GM19043 (cell line): Measurements from ENCODE around the gene CACTIN.

Experiments used
- ATAC-seq: cut with Tn5 transposase; IDR thresholded peaks from one replicate; pipeline ENCODE4 v1.9.1; 2021; ENCODE audit warnings: low read depth; ENCODE audit not compliant: unreplicated experiment

Gene CACTIN

DNA sequence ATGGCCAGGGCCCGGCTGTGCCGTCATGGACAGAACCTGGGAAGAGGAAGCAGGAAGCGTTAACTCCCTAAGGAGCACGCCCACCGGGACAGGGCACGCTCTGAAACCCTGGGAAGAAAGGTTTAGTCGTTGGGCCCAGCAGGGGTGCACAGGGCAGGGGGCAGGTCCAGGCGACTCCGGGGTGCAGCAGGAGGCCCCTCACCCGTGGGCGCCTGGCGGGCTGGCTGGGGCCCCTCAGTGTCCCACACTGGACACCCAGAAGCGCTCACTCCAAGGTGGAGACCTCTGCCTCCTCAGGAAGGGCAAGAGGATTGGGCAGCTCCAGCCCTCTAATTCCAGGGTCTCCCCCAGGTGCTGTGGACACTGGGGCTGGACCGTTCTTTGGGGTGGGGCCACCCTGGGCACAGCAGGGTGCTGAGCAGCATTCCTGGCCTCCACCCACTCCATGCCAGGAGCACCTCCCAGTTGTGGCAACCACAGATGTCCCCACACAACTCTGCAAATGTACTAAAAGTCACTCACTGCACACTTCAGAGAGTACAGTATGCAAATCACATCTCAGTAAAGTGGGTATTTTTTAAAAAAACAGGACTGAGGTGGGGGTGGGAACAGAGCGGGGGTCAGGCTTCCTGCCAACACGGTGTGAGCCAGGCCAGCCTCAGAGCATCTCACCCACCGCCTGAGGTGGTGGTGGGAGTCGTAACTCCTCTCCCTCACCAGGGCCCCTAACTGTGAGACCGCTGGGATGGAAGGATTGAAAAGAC, 38.5 kb upstream of the CACTIN start:
- no peak for ATAC-seq

DNA sequence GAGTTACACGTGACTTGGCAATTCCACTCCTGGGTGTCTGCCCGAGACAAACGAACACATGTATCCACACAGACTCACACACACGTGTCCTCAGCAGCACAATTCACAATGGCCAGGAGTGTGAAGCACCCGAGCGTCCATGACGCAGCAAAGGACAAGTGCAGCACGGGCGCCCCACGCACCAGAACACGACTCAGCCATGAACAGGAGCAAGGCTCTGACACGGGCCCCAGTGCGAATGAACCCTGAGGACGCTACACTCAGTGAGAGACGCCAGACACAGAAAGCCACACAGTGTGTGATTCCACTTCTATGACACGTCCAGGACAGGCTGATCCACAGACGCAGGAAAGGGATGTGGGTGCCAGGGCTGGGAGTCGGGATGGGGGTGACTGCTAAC, 37.2 kb upstream of the CACTIN start:
- no peak for ATAC-seq

DNA sequence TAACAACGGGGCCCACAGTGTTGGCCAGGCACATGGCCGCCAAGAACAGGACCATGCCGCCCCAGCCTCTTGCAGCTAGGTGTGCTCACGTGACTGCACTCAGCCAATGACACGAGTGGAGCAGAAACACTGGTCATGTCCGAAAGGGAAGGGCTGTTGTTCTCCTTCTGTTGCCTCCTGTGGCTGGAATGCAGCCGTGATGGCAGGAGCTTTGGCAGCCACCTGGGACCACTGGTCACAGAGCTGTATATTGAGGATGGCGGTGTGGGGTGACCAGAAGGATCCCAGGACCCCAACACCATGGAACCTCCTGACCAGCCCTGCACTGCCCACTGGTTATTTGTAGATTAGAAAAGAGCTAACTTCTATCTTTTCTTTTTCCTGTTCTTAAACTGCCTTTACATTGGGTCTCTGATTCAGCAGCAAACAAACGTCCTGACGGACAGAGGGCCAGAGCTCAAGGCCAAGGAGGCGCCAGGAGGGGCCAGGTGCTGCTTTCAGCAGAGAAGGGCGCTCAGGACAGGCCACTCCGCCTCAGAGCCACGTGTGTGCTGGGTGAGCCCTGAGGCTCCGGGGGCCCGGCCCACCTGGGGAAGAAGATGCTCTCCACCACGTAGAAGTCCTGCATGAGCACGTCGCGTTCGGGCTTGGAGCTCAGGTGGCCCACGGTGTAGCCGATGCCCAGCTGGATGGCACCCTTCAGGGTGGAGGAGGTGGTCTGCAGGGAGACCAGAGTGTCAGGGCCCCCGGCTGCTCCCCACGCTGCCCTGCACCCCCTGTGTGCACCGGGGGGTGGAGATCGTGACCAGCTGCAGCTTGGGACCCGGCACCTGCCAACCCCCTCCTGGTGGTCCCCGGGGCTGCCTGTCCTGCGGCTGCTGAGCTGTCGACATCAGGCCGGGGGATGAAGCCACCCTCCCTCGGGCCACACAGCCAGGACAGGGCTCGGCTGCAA, 35.0 kb upstream of the CACTIN start:
- no peak for ATAC-seq

GRCh38 chr19:3660493-3661219, 34.1 kb upstream of the CACTIN start:
- no peak for ATAC-seq

- no peak for ATAC-seq
These were observed 33.1 kb upstream of the CACTIN start for GRCh38 chr19:3659746-3660112.

GRCh38 chr19:3658870-3659745, 32.5 kb upstream of the CACTIN start:
- ATAC-seq: no peak

DNA sequence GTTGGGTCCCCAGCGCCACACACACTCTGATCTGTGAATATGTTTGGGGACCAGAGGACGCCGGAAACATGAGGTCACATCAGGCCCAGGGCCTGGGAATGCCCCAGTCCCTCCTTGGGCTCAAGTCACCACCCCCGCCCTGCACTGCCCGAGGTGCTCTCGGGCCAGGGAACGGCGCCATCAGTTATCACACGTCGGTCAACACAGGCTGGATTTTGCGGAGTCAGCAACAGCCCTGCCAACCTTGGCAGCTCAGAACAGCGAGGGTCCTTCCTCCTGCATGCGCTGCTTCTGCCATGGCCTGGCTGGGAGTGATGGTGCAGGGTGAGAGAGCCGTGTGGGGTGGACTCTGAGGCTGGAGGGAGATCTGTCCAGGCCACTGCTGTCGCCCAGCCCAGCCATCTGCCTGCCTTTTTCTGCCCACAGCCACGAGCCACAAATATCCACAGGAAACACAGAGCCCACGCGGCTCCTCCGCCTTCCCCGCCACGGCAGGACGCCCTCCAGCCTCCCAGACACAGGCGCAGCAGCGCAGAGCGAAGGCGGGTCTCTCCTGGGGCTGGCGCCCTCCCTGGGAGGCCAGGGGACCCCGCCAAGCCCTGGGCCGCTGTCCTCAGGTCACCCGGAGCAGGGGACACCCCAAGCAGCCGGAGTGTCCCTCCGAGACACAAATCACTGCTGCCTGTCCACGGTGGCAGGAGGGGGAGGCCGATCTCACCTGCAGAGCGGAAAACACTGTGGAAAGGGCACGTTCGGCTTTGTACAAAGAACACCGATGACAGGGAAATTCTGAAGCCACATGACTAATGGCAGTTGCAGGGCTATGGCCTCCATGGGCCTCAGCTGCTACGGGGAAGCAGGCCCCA, 31.6 kb upstream of the CACTIN start:
- no peak for ATAC-seq

- ATAC-seq: no peak
These were observed 30.8 kb upstream of the CACTIN start for GRCh38 chr19:3657395-3657769.

- no peak for ATAC-seq
These were observed 30.3 kb upstream of the CACTIN start for GRCh38 chr19:3656747-3657394.

DNA sequence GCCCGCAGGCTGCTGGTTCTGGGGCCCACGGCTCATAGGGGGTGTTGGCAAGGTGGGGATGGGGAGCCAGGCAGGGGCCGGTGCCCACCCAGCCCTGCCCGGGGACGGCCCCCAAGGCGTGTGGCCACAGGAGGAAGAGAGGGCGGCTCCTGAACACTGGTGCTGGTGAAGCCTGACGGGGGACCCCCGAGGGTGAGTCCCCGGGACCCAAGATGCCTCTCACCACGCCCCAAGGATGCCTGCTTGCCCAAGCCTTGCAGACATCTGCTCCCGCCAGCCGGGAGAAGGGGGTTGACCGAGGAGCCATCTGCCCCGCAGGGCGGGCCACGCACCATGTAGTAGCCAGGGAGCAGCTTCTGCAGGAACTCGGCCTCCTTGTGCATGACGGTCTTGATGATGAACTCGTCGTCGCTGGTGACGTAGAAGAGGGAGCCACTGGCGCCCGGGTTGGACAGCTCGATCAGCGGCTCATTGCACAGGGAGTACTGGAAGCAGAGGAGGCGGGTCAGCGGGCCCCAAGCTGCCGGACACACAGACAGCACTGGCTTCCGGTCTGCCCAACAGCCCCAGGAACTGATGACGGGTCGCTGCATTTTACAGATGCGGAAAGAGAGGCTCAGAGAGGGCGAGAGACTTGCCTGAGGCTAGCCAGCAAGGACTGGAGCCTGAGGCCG, 29.6 kb upstream of the CACTIN start:
- ATAC-seq: no peak

DNA sequence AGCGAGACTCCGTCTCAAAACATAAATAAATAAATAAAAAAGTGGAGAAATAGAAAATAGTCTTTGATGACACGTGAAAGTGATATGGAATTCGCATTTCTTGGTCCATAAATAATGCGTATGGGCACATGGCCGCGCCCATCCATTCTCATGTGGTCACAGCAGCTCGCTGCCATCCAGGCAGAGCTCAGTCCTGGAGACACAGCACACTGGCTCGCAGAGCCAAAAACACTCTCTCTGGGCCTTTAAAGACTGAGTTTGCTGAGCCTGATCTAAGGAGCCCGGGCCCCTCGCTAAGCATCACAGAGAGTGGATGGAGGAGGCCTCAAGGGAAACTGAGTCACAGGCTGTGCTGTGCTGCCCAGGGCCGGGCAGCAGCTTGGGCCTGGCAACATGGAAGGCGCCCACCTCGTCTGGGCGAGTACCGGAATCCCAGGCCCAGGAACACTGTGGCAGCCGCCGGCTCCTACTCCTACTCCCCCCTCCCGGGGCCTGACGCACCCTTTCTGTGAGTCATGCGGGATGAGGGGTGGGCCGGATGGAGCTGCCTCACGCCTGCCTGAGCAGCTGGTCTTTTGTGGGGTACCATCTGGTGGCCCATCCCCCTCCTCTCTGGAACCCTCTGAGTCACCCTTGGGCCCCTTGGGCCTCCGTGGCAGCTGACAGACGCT, 28.9 kb upstream of the CACTIN start:
- ATAC-seq: no peak

GRCh38 chr19:3653865-3654513, 27.4 kb upstream of the CACTIN start:
- ATAC-seq: no peak

- ATAC-seq: no peak
These were observed 26.6 kb upstream of the CACTIN start for GRCh38 chr19:3653081-3653795.

DNA sequence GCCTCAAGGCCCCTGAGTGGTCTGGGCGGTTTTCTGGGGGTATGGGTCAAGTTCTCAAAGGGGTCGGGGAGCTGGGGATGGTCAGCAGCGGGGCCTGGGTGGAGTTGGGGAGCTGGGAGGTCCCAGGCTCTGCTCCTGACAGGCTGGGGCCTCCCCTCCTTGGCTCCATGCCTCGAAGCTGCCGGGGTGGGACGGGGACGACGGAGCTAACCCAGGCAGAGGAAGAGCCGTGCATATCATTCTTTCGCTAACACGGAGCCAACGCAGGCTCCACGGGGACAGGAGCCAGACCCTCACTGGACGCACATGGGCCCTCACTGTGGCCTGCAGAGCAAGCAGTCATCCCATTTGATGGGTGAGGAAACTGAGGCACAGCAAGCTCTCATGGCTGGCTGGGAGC, 25.8 kb upstream of the CACTIN start:
- no peak for ATAC-seq

DNA sequence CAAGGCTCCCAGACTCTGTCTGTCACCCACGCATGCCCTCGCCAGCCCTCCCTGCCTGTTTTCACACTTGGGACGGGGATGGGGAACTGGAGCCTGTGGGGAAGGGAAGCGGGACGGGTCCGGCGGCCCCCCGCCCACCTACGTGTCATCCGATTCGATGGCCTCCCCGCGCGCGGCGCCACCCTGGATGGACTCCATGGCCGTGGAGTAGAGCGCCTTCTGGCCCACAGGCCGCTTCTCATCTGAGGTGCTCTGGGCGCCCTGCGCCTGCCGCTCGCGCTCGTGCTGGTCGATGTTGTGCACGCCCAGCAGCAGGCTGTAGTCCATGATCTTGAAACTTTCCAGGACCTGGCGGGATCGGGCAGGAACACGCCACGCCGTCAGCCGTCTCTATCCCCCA, 25.1 kb upstream of the CACTIN start:
- ATAC-seq: no peak

DNA sequence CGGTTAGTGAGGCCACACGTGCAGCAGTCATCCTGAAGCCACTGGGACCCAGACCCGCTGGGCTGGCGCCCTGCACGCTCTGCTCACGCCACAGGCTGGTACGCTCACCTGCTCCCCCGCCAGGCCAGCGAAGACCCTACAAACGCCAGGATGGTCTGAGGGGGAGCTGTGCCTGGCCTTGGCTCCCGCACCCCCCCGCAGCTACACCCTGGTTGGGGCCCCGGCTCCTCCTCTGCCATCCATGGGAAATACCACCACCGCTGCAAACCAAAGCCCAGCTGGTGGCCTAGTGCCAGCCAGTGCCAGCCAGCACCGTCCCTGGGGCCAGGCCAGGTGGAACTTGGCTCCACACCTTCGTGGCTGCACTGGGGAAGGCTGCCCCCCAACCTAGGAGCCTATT, 23.3 kb upstream of the CACTIN start:
- ATAC-seq: no peak
